Measurements from ENCODE around the gene CCDC71L.

Gene CCDC71L

GRCh38 chr7:106640368-106641141 is 20.4 kb downstream of the CCDC71L start:
- TF ChIP-seq CTCF (IDR thresholded peaks at IDR 0.05; ENCODE audit: insufficient read depth, low read length, missing control alignments) = no peak
- ChIA-PET CTCF (interaction anchor here (0.7 to 2.0 kb wide), 4 partner anchors 11 to 463 kb away, joined by 3 to 5 read pairs (median 4); no protein-coding TSS in a partner anchor), POLR2A (no interaction called here)
- no peak for DNase-seq (ENCODE audit: low read depth, low spot score)
- H3K4me3 ChIP-seq (ENCODE audit: low read depth, low read length) = no peak overlapping the region

DNA sequence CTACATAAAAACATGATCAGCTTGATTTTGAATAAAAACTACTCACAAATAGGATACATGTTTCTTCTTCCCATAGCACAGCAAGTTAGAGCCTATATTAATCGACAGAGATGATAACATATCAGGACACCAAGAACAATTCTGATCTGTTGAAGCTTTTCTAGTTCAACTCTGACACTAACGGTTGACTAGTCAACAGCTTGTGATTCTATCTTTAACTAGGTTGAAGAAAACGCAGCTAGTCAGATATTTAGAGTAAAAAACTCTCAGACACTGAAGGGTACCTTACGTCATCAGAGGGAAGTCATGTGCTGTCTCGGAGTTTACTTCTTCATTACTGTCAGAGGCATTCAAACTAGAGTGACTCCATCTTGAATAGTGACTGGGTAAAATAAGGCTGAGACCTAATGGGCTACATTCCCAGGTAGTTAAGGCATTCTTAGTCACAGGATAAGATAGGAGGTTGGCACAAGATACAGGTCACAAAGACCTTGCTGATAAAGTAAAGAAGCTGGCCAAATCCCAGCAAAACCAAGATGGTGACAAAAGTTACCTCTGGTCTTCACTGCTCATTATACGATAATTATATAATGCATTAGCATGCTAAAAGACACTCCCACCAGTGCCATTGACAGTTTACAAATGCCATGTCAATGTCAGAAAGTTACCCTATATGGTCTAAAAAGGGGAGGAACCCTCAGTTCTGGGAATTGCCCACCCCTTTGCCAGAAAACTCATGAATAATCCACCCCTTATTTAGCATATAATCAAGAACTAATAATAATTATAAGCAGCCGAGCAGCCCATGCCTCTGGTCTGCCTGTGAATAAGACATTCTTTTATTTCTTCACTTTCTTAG is 21.3 kb downstream of the CCDC71L start:
- no peak overlapping the region for H3K4me3 ChIP-seq (ENCODE audit: low read depth, low read length)
- ChIA-PET POLR2A (no interaction called here), CTCF (interaction anchor here (0.7 to 2.0 kb wide), 5 partner anchors 10 to 463 kb away, joined by 3 to 5 read pairs (median 4); no protein-coding TSS in a partner anchor)
- DNase-seq (ENCODE audit: low read depth, low spot score) = no peak
- no peak for TF ChIP-seq CTCF (IDR thresholded peaks at IDR 0.05; ENCODE audit: insufficient read depth, low read length, missing control alignments)

DNA sequence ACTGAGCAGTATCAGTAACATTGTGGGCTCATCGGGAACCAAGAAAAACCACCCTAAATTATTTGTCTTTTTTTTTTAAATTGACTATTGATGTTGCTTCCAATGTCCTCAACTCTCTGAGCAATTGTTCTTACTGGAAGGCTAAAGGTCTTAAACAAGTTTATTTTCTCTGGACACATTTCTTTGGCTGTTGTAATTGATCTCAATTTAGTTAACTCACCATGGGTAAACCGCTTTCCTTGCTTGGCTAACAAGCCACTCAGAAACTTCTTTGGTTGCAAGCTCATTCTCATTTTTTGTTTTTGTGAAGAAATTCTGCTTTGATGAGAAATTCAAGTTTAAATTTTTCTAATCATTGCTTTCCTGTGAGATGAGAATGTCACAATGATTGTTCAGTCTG is 25.5 kb downstream of the CCDC71L start:
- ChIA-PET CTCF (interaction anchor here (0.7 to 1.6 kb wide), 3 partner anchors 25 to 101 kb away, joined by 3 to 4 read pairs (median 3); partner anchors contain the start of gene CCDC71L), POLR2A (no interaction called here)
- DNase-seq (ENCODE audit: low read depth, low spot score) = no peak
- no peak overlapping the region for H3K4me3 ChIP-seq (ENCODE audit: low read depth, low read length)
- TF ChIP-seq CTCF (IDR thresholded peaks at IDR 0.05; ENCODE audit: insufficient read depth, low read length, missing control alignments) = no peak

DNA sequence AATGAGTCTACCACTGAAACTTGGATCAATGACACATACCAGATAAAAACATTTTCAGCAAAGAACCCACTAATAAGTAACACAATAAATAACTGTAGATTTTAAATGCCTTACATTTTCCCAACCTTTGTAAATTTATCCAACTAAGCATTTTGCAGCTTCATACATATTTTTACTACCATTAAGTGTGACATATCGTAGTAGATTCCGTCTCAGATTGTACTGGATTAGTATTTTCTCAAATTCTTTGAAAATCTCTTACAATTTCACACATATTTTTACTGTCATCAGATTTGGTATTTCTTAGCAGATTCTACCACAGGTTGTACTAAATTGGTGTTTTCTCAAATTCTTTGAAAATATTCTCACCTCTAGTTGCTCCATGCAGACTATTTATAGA is 26.0 kb downstream of the CCDC71L start:
- POLR2A ChIA-PET = no interaction called here
- H3K4me3 ChIP-seq (ENCODE audit: low read depth, low read length) = no peak overlapping the region
- TF ChIP-seq CTCF (IDR thresholded peaks at IDR 0.05; ENCODE audit: insufficient read depth, low read length, missing control alignments) = no peak
- no peak for DNase-seq (ENCODE audit: low read depth, low spot score)
- CTCF ChIA-PET = interaction anchor here (0.7 to 1.6 kb wide), 4 partner anchors 13 to 101 kb away, joined by 3 to 4 read pairs (median 4); partner anchors contain the start of gene CCDC71L

DNA sequence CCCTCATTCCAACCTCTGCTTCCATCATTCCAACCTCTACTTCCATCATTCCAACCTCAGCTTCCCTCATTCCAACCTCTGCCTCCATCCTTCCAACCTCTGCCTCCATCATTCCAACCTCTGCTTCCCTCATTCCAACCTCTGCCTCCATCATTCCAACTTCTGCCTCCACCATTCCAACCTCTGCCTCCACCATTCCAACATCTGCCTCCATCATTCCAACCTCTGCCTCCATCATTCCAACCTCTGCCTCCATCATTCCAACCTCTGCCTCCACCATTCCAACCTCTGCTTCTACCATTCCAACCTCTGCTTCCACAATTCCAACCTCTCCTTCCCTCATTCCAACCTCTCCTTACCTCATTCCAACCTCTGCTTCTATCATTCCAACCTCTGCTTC is 30.3 kb downstream of the CCDC71L start:
- ChIA-PET CTCF (interaction anchor here (1.6 to 1.8 kb wide), 2 partner anchors 9 to 106 kb away, joined by 4 read pairs; no protein-coding TSS in a partner anchor), POLR2A (no interaction called here)
- TF ChIP-seq CTCF (IDR thresholded peaks at IDR 0.05; ENCODE audit: insufficient read depth, low read length, missing control alignments) = no peak
- H3K4me3 ChIP-seq (ENCODE audit: low read depth, low read length) = no peak overlapping the region
- DNase-seq (ENCODE audit: low read depth, low spot score) = no peak

GRCh38 chr7:106629516-106629915 is 31.4 kb downstream of the CCDC71L start:
- CTCF ChIA-PET = interaction anchor here (1.0 to 1.8 kb wide), 9 partner anchors 10 to 453 kb away, joined by 3 to 8 read pairs (median 4); partner anchors contain the start of gene CCDC71L
- no peak for TF ChIP-seq CTCF (IDR thresholded peaks at IDR 0.05; ENCODE audit: insufficient read depth, low read length, missing control alignments)
- H3K4me3 ChIP-seq (ENCODE audit: low read depth, low read length) = no peak overlapping the region
- POLR2A ChIA-PET = interaction anchor here (0.9 kb wide), 1 partner anchor 11 kb away, joined by 3 read pairs; no protein-coding TSS in a partner anchor
- DNase-seq (ENCODE audit: low read depth, low spot score) = no peak

Measured in AG04449 (cell line).